GM18508 (cell line): Measurements from ENCODE around the gene CDH23.

Source experiments
- ATAC-seq: cut with Tn5 transposase; IDR thresholded peaks from one replicate; pipeline ENCODE4 v1.9.1; 2021; ENCODE audit warnings: moderate number of reproducible peaks; ENCODE audit not compliant: insufficient read depth, unreplicated experiment

CDH23 gene

DNA sequence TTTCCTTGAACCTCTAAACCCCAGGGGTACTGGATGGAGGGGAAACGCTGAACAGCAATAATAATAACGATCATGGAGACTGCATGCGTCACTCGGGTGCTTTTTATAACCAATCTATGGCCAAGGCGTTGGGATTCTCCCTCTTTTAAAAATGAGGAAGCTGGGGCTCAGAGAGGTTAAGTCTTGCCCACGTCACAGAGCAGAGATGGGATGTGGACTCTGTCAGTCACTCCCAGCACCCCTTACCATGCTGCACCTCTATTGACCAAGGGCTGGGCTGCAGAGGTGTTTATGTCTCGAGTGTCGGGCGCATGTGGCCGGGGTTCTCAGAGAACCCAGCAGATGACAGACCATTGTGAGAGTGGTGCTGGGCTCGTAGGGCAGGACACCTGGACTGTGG is 129.9 kb downstream of the CDH23 start:
- ATAC-seq, result no peak

DNA sequence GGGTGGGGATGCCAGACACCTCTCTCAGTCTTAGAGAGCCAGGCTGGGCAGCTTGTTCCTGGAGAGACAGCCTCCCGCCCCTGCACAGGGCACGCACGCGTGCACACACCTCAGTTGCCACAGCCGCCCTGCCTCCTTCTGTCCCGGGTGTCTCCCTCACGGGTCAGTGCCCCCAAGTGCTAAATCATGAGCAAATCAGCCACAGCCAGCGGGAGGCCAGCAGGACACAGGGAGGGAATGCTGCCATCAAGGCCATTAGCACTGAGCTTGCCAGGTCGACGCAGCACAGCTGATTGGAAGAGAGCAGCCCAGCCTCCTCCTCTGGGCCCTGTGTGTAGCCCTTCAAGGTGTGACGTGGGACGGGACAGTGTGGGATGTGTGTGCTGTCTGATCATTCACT is 130.4 kb downstream of the CDH23 start:
- ATAC-seq, result no peak

DNA sequence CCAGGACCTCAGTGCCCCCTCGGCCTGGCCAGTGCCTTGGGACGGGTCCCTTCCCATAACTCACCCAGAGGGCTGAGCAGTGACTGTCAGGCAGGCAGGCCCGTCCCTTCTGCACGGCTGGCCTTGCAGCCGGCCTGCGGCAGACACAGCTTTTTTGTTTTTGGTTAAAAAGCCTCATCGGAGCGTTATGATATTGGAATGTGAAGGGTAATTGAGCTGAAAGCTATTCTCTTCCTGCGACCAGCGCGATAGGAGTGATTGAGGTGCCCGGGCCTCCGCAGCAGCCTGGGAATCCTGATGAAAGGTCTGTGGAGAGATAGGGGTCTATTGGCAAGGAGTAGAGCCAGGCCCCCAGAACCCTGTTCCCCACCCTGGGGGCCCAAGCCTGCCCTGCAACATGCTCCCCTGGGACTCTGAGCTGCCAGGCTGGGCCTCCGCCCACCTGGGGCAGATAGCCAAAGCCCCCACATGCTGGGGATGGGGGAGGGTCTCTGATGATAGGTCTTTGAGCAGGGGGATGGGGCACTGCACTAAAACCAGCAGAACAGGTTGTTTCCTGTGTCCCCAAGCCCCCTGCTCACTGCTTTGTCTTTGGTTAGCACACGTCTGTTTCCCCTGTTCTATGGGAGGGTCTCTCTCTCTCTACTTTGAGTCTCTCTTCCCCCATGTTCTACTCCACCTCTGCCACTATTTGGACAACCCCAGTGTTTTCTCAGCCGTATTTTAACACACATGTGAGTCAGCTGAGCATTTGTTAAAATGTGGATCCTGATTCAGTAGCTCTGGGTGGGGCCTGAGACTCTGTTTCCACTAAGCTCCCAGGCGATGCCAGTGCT is 131.9 kb downstream of the CDH23 start:
- ATAC-seq, result no peak

DNA sequence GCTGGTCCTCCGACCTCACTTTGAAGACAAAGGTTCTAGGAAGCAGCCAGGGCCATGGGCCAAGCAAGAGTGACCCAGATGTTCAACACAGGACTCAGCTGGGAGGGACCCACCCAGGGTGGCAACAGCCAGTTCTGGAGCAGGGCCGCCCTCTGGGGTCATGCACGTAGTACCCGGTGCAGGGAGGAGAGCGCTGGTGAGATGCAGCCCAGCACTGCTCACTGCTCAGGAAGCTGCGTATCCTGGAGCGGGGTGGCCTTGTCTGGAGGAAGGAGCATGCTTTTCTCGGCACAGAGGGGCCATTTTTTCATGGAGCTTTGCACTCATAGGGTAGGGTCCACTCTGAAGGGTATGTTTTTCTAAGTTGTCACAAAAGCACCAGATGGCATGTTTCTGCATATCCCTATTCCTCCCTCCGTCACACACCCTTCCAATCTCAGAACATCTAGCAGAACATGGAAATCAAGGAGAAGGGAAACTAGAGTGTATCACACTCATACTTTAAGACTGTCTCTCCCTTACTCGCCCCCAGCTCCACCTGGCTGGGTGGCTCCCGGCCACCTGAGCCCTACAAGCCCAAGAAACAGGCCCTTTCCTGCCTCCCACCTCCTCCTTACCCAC is 132.6 kb downstream of the CDH23 start:
- no peak for ATAC-seq

DNA sequence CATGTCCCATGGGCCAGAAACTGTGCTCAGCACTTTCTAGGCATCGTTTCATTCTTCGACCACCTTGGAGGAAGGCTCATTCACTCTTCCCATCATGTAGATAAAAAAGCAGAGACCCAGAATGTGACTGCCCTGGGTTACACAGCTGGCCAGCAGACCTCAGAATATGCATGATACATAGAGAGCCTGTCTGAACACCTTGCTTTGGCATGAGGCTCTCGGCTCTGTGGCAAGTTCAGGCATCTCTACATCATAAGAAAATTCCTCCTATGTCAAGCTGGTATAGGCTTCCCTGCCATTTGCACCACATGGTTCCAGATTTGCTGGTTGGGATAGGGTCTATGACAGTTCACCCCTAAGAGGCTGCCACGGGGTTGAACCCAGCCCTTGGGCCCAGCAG is 134.1 kb downstream of the CDH23 start:
- no peak for ATAC-seq

DNA sequence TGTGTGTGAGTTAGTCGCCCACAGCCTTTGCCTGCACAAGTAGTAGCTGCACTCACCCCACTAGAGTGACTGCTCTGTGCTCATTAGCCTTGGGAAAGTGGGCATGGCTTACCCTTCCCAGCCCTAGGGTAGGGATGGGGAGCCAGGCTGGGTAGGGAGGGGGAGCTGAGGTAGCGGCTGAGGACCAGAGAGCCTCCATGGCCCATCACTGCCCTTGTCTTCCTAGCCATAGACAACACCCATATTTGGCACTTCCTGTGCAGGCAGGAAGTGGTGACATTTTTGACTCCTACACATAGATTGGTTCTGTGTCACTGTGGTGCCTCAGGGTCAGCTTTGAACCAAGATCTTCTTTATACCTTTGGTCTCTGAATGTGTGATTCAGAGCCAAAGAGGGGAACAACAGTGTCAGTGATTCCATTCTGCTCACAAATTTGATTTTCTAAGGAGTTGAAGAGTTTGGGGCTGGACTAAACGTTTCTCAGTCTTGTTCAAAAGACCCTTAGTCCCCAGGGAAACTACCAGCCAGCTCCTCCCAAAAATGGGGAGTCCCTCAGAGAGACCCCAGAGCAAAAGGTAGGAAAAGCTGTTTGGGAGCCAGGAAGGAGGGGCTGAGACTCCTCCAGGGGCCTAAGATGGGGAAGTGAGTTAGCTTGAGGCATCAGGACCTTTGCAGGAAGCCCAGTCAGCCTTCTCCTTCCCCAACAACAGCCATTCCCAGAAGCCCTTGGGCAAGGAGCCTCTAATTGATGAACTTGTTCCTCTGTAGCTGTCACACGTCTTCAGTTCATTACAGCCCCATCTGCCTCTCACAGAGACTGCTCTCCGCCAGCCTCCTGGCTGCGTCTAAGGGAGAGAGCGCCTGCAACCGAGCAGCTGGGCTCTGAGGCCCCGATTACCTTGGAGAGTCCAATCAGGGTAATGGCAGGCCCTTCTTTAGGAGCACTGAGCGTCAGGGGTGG is 135.0 kb downstream of the CDH23 start:
- ATAC-seq, result no peak

DNA sequence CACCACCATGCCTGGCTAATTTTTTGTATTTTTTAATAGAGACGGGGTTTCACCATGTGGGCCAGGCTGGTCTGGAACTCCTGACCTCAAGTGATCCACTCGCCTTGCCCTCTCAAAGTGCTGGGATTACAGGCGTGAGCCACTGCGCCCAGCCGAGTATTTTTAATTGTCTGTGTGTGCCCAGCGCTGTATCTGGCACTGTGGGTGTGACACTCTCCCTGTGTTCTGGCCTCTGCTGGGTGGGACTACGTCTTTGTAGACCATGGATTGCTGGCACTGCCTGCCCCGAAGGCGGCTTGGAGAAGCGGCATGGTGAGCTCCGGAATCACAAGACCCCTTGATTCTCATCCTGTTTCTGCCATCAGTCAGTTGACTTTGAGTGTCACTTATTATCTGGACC is 136.2 kb downstream of the CDH23 start:
- ATAC-seq, result no peak

DNA sequence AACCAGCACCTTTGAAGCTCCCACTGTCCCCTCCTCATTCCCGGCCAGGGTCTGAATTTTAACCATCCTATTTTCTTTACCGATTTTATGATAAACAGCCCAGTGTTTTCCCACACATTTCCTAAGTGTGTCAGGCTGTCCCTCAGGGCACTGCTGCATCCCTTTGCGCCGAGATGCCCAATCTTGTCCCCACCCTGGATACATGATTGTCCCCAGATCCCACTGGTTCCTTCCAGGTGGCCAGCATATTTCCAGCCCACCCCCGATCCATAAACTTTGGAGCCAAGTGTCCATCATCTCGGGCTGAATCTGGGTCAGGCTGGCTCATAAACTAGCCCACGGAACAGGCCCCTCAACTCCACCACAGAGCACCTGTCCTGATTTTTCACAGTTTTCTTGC is 137.2 kb downstream of the CDH23 start:
- no peak for ATAC-seq

DNA sequence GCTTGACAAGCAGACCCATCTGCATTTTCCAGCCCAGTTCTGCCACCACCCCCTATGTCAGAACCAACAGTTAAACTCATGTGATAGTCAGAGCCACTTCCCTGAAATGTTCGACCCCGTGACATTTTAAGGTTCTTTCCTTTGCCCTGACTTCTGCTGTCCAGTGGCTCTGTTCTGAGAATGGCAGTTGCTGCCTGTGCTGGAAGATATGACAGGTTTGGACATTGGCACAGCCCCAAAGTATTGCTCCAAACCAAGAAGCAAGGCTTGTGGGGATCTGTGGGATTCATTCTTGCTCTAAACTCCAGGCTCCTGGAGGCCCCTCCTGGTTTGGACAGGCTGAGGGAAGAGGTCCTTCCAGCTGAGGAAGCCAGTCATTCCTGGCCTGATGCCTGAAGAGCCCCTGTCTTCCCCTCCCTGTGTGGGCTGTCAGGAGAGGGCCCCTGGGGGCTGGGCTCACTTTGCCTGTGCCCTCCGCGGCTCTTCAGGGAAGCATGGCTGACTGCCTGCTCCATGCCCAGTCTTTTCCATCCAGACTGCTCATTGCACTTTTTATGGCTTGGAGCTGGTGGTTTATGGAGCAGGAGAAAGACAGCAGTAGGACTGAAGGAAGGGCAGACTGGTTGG is 138.0 kb downstream of the CDH23 start:
- no peak for ATAC-seq

DNA sequence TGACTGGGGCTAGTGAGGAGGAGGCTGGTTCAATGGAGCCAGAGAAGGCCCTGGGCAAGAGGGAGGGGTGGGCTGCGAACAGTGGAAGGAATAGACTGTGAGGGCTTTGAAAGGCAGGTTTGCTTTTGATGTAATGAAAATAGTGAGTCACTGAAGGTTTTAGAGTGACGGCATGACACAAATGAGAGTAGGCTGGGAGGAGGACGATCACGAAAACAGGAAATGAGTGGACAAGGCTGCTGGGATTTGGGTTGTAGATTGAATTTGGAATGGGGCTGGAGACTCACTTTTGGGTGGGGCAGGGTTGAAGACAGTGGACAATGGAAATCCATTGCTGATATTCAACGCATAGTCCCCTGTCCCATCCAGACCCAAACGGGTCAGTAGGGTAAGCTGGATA is 139.6 kb downstream of the CDH23 start:
- no peak for ATAC-seq

DNA sequence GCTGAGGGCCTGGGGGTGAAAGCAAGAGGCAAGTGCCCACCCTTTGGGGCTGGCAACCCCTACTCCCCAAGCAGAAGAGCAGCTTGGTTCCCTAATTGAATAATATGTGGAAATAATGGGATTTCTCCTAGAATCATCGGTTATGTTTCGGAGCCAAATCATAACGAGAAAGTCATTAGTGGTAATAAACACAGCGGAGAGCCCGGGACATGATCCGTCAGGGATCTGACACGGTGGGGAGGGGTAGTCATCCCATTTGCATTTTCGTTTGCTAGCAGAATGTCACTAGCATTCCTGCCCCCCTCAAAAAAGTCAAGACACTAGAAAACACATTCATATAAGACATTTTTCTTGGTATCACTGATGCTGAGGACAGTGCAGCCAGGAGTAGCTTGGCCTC is 140.4 kb downstream of the CDH23 start:
- no peak for ATAC-seq

DNA sequence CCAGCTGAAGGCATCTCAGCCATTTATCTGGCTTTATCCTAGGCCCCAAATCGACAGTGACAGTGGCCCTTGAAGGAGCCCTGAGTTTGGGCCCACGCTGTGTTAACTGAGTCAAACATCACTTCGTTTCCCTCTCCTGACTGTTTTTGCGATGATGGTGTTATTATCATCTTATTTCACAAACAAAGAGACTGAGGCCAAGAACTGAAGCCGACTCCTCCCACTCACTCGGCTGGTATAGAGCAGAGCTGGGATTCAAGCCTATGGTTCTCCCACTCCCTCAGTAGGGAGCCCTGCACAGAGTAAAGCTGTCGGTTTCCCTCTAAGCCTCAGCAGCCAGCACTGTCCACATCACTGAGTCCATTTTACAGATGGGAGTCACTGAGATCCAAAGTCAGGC is 141.0 kb downstream of the CDH23 start:
- ATAC-seq, result no peak

DNA sequence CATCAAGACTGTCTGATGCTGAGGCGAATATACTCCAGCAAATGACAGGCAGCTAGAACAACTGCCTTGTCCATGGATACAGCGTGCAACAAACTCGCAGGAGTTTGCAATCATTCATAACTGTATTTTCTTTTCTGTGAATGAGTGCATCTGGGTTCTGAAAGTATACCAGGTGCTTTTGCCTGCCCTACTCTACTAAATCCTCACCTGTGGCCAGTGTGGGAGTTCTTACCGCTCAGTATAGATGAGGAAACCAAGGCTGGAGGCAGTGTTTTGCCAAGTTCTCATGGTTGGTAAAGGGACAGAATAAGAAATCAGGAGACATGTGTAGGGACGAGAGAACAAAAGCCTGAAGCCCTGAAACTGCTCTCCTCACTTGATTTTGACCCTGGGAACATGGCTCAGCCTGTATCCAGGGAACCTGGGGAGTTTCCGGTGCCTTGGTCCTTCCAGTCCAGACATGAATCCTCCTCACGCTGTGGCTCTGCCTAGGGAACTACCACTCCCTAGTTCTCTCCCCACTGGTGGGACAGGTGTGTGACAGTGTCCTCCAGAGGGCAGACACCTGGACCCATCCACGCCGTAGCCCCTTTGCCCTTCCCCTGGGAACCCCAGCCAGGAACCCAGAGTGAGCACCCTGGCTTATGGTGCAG is 142.0 kb downstream of the CDH23 start:
- no peak for ATAC-seq

DNA sequence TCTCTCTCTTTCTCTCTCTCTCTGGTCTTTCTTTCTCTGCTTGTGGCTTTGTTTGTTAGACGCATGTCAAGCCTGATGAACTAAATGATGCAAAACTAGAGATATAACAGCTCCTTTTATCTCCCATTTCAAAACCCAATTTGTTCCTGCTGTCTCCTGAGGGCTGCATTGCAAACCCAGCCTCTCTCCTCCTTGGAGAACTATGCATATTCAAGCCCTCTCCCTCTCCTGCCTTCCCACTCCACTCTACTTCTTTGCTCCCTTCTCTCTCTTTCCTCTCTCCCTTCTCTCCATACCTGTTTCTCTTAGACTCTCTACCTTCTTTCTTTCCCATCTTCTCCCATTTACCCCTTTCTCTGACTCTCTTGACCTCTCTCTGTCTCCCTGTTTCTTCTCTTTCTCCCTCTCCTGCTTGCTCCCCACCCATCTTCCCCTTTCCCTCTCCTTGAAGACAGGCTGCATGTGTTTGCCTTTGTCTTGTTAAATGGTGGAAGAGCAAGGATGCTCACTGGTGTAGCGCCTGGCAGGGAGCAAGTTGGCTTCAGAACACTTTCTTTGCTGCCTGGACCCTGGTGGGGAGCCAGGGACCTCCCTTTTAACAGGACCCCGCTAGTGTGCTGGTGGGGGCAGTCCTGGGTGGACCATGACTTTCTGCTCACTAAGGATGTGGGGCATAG is 142.9 kb downstream of the CDH23 start:
- ATAC-seq, result no peak

DNA sequence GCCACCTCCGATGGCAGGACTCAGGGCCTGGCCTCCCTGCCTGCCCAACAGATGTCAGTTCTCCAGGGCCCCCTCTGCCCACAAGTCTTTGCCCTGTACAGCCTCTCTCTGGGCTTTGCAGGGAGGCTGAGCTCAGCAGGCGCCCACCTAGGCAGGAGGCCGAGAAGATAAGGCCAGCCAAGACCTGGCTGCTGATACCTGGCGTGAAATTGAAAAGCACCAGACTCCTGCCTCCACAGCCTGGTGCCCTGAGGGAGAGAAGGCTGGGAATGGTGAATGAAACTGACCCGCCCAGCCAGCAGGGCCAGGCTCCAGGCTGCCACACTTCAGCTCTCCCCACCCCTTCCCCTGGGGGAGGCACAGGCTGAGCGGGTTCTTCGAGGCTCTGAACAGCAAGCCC is 145.8 kb downstream of the CDH23 start:
- ATAC-seq, result no peak

DNA sequence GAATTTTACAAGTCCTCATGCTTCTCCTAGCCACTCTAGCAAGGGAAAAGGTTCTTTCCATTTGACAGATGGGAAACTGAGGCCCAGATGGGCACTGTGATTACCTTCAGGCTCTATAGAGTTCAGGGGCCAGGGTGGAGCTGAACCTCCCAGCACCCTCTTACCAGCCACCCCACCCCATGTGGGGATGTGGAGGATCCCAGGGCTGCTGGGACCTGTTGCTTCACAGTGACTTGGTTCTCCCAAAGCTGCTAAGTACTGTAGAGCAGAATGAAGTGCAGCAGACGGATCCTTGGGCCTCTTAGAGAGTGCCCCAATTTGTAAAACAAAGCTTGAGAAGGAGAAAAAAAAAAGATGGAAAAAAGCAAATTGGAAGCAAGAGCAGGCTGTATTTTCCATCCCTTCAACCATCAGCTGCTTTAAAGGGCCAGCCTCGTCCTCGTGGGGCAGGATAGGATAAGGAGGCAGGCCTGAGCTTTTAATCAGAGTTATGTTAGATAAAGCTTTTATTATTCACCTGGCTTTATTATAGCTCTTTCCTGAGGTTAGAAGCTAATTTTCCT is 147.0 kb downstream of the CDH23 start:
- ATAC-seq, result no peak

DNA sequence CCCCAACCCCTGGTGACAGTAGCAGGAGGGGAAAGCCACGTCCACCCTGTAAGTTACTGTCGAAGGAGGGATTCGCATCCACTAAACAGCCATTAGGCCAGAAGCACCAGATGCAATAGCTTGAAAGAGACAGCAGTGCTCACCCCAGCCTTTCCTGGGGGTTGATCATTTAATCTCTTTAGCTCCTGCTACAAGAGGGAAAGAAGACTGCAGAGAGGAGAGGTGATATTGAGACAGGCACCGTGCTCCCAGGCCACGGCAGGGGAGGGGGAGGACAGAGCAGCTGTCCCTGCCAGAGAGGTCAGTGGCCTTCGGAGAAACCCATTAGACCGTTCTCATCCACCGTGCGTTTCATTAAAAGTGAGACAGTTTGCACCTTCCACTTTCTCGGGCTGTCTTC is 148.3 kb downstream of the CDH23 start:
- ATAC-seq, result no peak

DNA sequence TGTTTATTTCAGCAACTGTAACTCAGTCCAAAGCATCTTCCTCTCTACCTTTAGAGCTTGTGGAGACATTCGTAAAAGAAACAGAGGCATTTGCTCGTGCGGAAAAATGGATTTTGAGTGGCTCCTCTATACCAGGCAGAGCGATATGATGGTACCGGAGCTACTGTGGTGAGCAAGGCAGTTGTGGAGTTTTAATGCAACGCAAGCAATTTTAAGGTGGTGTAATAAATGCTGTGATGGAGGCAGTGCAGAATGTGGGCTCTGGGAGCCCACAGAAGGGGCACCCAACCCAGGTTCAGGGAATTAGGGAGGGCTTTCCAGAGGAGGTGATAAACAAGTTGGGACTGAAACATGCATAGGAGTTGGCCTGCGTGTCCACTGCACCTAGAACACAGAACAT is 149.5 kb downstream of the CDH23 start:
- no peak for ATAC-seq

DNA sequence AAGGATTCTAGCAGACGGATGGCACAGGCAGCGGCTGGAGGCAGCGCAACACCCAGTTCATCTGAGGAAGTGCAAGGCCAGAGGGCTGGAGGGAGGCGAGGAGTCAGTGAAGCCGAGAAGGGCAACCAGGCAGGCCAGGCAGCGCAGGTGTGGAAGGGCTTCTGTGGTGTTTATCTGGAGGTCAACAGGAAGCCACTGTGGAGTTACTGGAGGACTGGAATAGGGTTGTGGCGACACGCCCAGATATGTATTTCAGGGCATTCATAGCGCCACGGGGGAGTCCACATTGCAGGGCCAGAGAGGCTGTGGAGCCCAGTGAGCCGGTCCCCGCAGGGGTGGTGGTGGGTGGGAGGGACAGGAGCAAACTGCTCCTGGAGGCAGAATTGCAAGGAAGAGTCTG is 150.6 kb downstream of the CDH23 start:
- no peak for ATAC-seq
